HepG2 (cell line): Measurements from ENCODE around the gene P3H2. TPM values are rescaled to one million over a fixed set of nuclear protein-coding genes. Genes with fewer than 3 reads are reported as not detected.
"Not testable (repeated sequence)": the region's sequence is repeated elsewhere in the genome, so short reads cannot be mapped to it uniquely, and the experiment has no call there.

Experiments
- ATAC-seq: fragments of 200-7000 bp; cut with Tn5 transposase; 3 replicates; pipeline ENCODE4 v1.9.1; 2020; ENCODE audit warnings: mild to moderate bottlenecking, moderate library complexity
- BruUV-seq: library from RNA; stranded (reverse); fragments of 400-500 nt; replicated peaks from 2 replicates; lab custom pipeline; 2021; lab: Mats Ljungman, UMichigan
- CTCF ChIA-PET: fragments of 300-600 bp; formaldehyde crosslinking; extraction: SDS; loops from one replicate; lab custom pipeline; 2021; ENCODE audit warnings: low total read pairs, inconsistent platforms, low intra/inter-chr PET ratio; lab: Yijun Ruan, JAX
- POLR2A ChIA-PET: fragments of 350-600 bp; sonication (Branson Sonifier 250); formaldehyde crosslinking; loops from one replicate; lab custom pipeline; 2020; ENCODE audit warnings: antibody characterized with exemption, inconsistent platforms; lab: Yijun Ruan, JAX
- DNase-seq: peaks from one replicate; pipeline ENCODE4 v3.0.0-alpha.2; 2015; ENCODE audit warnings: low spot score
- FAIRE-seq: peaks from 3 replicates; lab custom pipeline; 2011; peaks lifted over from hg19 to GRCh38; lab: Jason Lieb, UNC
- H2AFZ ChIP-seq: one replicate; pipeline ENCODE4 v1.6.1; 2011; ENCODE audit warnings: low read length, inconsistent platforms
- H3K27ac ChIP-seq: fragments of 300-600 bp; 3 replicates; pipeline ENCODE4 v1.8.0; 2011; ENCODE audit warnings: mixed run types, mild to moderate bottlenecking, mixed read lengths, low read length, inconsistent platforms; ENCODE audit not compliant: insufficient read depth; ENCODE audit errors: extremely low read length
- H3K27me3 ChIP-seq, 2 experiments: fragments of 200-600 bp in 1 of 2; 2 replicates in 1 of 2; 3 replicates in 1 of 2; pipeline versions ENCODE4 v1.6.0 to v1.8.0; 2011; ENCODE audit warnings: low read length in 2 of 2, mild to moderate bottlenecking in 2 of 2, moderate library complexity in 2 of 2, inconsistent platforms in 1 of 2; ENCODE audit not compliant: insufficient read depth in 2 of 2, control insufficient read depth in 1 of 2
- H3K36me3 ChIP-seq, 2 experiments: fragments of 200-600 bp in 1 of 2; replicated peaks in 1 of 2; 2 replicates in 1 of 2; 3 replicates in 1 of 2; pipeline versions ENCODE4 v1.5.1 to v1.8.0; 2011; ENCODE audit warnings: low read length in 2 of 2, inconsistent platforms in 1 of 2; ENCODE audit not compliant: insufficient read depth in 2 of 2, control insufficient read depth in 1 of 2
- H3K4me1 ChIP-seq: 2 replicates; pipeline ENCODE4 v1.5.1; 2012; ENCODE audit warnings: low read length, inconsistent platforms; ENCODE audit not compliant: insufficient read depth
- H3K4me2 ChIP-seq: 2 replicates; pipeline ENCODE4 v1.6.0; 2011; ENCODE audit warnings: low read depth, low read length, inconsistent platforms
- H3K4me3 ChIP-seq, 3 experiments: fragments of 200-600 bp in 1 of 3; sonication (generic), shearing (Covaris generic) in 1 of 3; replicated peaks in 1 of 3; 2 replicates each; pipeline ENCODE4 v1.5.1; 2011 to 2016; ENCODE audit warnings: low read length in 3 of 3, inconsistent platforms in 2 of 3, low read depth in 2 of 3, mild to moderate bottlenecking in 2 of 3, control low read depth in 1 of 3, mixed read lengths in 1 of 3; ENCODE audit not compliant: insufficient read depth in 1 of 3
- H3K79me2 ChIP-seq: one replicate; pipeline ENCODE4 v1.6.1; 2011; ENCODE audit warnings: low read length, inconsistent platforms; ENCODE audit not compliant: insufficient read depth
- H3K9ac ChIP-seq: 2 replicates; pipeline ENCODE4 v1.6.0; 2011; ENCODE audit warnings: mild to moderate bottlenecking, low read depth, low read length, inconsistent platforms; ENCODE audit not compliant: insufficient read depth
- H3K9me3 ChIP-seq: 2 replicates; pipeline ENCODE4 v1.5.1; 2012; ENCODE audit warnings: mild to moderate bottlenecking, low read length
- H4K20me1 ChIP-seq: 2 replicates; pipeline ENCODE4 v1.6.0; 2011; ENCODE audit warnings: inconsistent platforms, mild to moderate bottlenecking, low read length, moderate library complexity; ENCODE audit not compliant: insufficient read depth
- ZNF580 ChIP-seq: IDR thresholded peaks from 2 replicates; pipeline ENCODE4 v1.6.1; 2016; ENCODE audit warnings: low read depth, borderline replicate concordance
- ZNF83 ChIP-seq: sonication (generic); formaldehyde crosslinking; IDR thresholded peaks from 2 replicates; pipeline ENCODE4 v1.4.0; 2020; ENCODE audit warnings: missing genetic modification reagents, mild to moderate bottlenecking, borderline replicate concordance
- WGBS: methylation state at CpG from one replicate; pipeline ENCODE4 v1.1.6; 2017; ENCODE audit warnings: low lambda C conversion rate; 5-methylcytosine and 5-hydroxymethylcytosine counted together
- in situ Hi-C: cut with HindIII; loops from 2 replicates; pipeline ENCODE4 v1.10.0; 2017; ENCODE audit warnings: low pct_unique_long_range_greater_than_20kb; ENCODE audit not compliant: extremely low pct_ligation_motif_present
- intact Hi-C: fragments of 100-400 bp; cut with micrococcal nuclease; formaldehyde crosslinking; loops from one replicate; pipeline ENCODE4 v1.10.0; 2022; ENCODE audit not compliant: unreplicated experiment
- polyA plus RNA-seq, 8 experiments: library from polyadenylated mRNA; depleted of rRNA in 3 of 8; stranded (reverse) in 7 of 8; unstranded in 1 of 8; fragments of >200 nt; fragmentation: Illumina TruSeq in 4 of 8; extraction: Trizol in 4 of 8; gene quantifications; 2 replicates each; pipeline versions ENCODE4 v1.2.1 to v1.2.3, GENCODE V29; 2011 to 2016; ENCODE audit warnings: low read depth in 4 of 8, missing spikeins in 1 of 8, mixed read lengths in 1 of 8; ENCODE audit not compliant: insufficient read depth in 1 of 8
- total RNA-seq, 5 experiments: library from RNA; depleted of rRNA; stranded (reverse); fragments of >200 nt; fragmentation: Illumina TruSeq; extraction: Trizol; gene quantifications; 2 replicates each; pipeline ENCODE4 v1.2.3, GENCODE V29; 2016; ENCODE audit warnings: low read depth in 1 of 5

P3H2 gene
- total and polyA plus RNA-seq, 2 of the 13 experiments (the other 11 are each of a cell fraction or from before 2014, with no cell fraction given), result not detected

- TF ChIP-seq ZNF580 (CRISPR knock-in tag) (no peak), ZNF83 (CRISPR knock-in tag) (no peak)
- TF ChIP-seq, all 625 proteins: peak for 0
Measured at GRCh38 chr3:190150681-190151080, 30.0 kb upstream of the P3H2 start (continued).

- H3K9me3 ChIP-seq, in situ Hi-C loops, DNase-seq, POLR2A ChIA-PET, H3K4me3 ChIP-seq, H3K79me2 ChIP-seq, H2AFZ ChIP-seq, H4K20me1 ChIP-seq, H3K36me3 ChIP-seq, FAIRE-seq, CTCF ChIA-PET, BruUV-seq, H3K9ac ChIP-seq, H3K27ac ChIP-seq, intact Hi-C loops, H3K27me3 ChIP-seq, H3K4me2 ChIP-seq: not testable (repeated sequence)
- peaks cover 18% of the 10 kb centered on the region for H3K4me1 ChIP-seq
- ATAC-seq, result peak; percentile 77
- WGBS, result 64% methylated on average over 6 of the region's 6 CpGs
Measured at GRCh38 chr3:190149830-190150619, 29.3 kb upstream of the P3H2 start.

- ATAC-seq, H2AFZ ChIP-seq, H4K20me1 ChIP-seq, POLR2A ChIA-PET, H3K9ac ChIP-seq, BruUV-seq, intact Hi-C loops, H3K9me3 ChIP-seq, FAIRE-seq, H3K36me3 ChIP-seq, H3K4me3 ChIP-seq, H3K27me3 ChIP-seq, H3K79me2 ChIP-seq, CTCF ChIA-PET, DNase-seq, in situ Hi-C loops, H3K4me2 ChIP-seq, H3K4me1 ChIP-seq, H3K27ac ChIP-seq: not testable (repeated sequence)
- WGBS, result 18% methylated on average over 7 of the region's 7 CpGs
Measured at GRCh38 chr3:190144793-190145192, 24.1 kb upstream of the P3H2 start.
